ENCODE data around the gene MIAT.

GRCh38 chr22:26616650-26617049 lies 40.7 kb upstream of the MIAT start:
- TF ChIP-seq CTCF (IDR thresholded peaks at IDR 0.05) (no peak), POLR2A (IDR thresholded peaks at IDR 0.05) (no peak)

Measured in esophagus squamous epithelium (tissue), 4 donors.